Measurements from ENCODE around the gene MPP2.
A peak's percentile ranks its signal among the peaks of the same experiment; 100 is the strongest.

The MPP2 gene

GRCh38 chr17:43938838-43939182, 31.5 kb upstream of the MPP2 start:
- Histone ChIP-seq H3K4me3 (ENCODE audit: severe bottlenecking) (no peak overlapping the region), H3K9me3 (ENCODE audit: severe bottlenecking) (no peaks in the 10 kb centered on the region), H3K27ac (ENCODE audit: poor library complexity, severe bottlenecking) (no peak overlapping the region), H3K4me1 (ENCODE audit: insufficient read depth, poor library complexity, severe bottlenecking) (no peaks in the 10 kb centered on the region), H3K27me3 (ENCODE audit: insufficient read depth, poor library complexity, severe bottlenecking) (no peaks in the 10 kb centered on the region), H3K36me3 (ENCODE audit: low read depth) (no peaks in the 10 kb centered on the region)
- no peak for DNase-seq (ENCODE audit: low spot score)
- ATAC-seq (ENCODE audit: low read depth): no peak
- TF ChIP-seq CTCF (IDR thresholded peaks at IDR 0.05; ENCODE audit: poor library complexity, severe bottlenecking): no peak

GRCh38 chr17:43936434-43936833, 29.1 kb upstream of the MPP2 start:
- Histone ChIP-seq H3K36me3 (ENCODE audit: low read depth) (no peaks in the 10 kb centered on the region), H3K27me3 (ENCODE audit: insufficient read depth, poor library complexity, severe bottlenecking) (no peaks in the 10 kb centered on the region), H3K9me3 (ENCODE audit: severe bottlenecking) (no peaks in the 10 kb centered on the region), H3K4me1 (ENCODE audit: insufficient read depth, poor library complexity, severe bottlenecking) (no peaks in the 10 kb centered on the region), H3K4me3 (ENCODE audit: severe bottlenecking) (no peak overlapping the region), H3K27ac (ENCODE audit: poor library complexity, severe bottlenecking) (no peak overlapping the region)
- DNase-seq (ENCODE audit: low spot score) (no peak), ATAC-seq (ENCODE audit: low read depth) (0 out of 3 replicates have a peak, but pooled peaks have one; percentile 21)
- TF ChIP-seq CTCF (IDR thresholded peaks at IDR 0.05; ENCODE audit: poor library complexity, severe bottlenecking): no peak

- Histone ChIP-seq H3K27ac (ENCODE audit: poor library complexity, severe bottlenecking) (no peak overlapping the region), H3K9me3 (ENCODE audit: severe bottlenecking) (no peaks in the 10 kb centered on the region), H3K36me3 (ENCODE audit: low read depth) (no peaks in the 10 kb centered on the region), H3K4me1 (ENCODE audit: insufficient read depth, poor library complexity, severe bottlenecking) (no peaks in the 10 kb centered on the region), H3K27me3 (ENCODE audit: insufficient read depth, poor library complexity, severe bottlenecking) (no peaks in the 10 kb centered on the region), H3K4me3 (ENCODE audit: severe bottlenecking) (no peak overlapping the region)
- TF ChIP-seq CTCF (IDR thresholded peaks at IDR 0.05; ENCODE audit: poor library complexity, severe bottlenecking): no peak
- no peak for DNase-seq (ENCODE audit: low spot score)
- no peak for ATAC-seq (ENCODE audit: low read depth)
These were observed 28.6 kb upstream of the MPP2 start for GRCh38 chr17:43935926-43936261.

- H3K9me3 ChIP-seq (ENCODE audit: severe bottlenecking): no peaks in the 10 kb centered on the region
- H3K27me3 ChIP-seq (ENCODE audit: insufficient read depth, poor library complexity, severe bottlenecking): no peaks in the 10 kb centered on the region
- DNase-seq (ENCODE audit: low spot score) (no peak), ATAC-seq (ENCODE audit: low read depth) (no peak)
- H3K4me3 ChIP-seq (ENCODE audit: severe bottlenecking): no peak overlapping the region
- H3K27ac ChIP-seq (ENCODE audit: poor library complexity, severe bottlenecking): no peak overlapping the region
- TF ChIP-seq CTCF (IDR thresholded peaks at IDR 0.05; ENCODE audit: poor library complexity, severe bottlenecking): no peak
- H3K36me3 ChIP-seq (ENCODE audit: low read depth): no peaks in the 10 kb centered on the region
- H3K4me1 ChIP-seq (ENCODE audit: insufficient read depth, poor library complexity, severe bottlenecking): no peaks in the 10 kb centered on the region
These were observed 28.0 kb upstream of the MPP2 start for GRCh38 chr17:43935204-43935925.

GRCh38 chr17:43932923-43933322, 25.6 kb upstream of the MPP2 start:
- Histone ChIP-seq H3K4me1 (ENCODE audit: insufficient read depth, poor library complexity, severe bottlenecking) (no peaks in the 10 kb centered on the region), H3K9me3 (ENCODE audit: severe bottlenecking) (no peaks in the 10 kb centered on the region), H3K27ac (ENCODE audit: poor library complexity, severe bottlenecking) (no peak overlapping the region), H3K36me3 (ENCODE audit: low read depth) (no peaks in the 10 kb centered on the region), H3K4me3 (ENCODE audit: severe bottlenecking) (no peak overlapping the region), H3K27me3 (ENCODE audit: insufficient read depth, poor library complexity, severe bottlenecking) (peaks cover 10% of the 10 kb centered on the region)
- ATAC-seq (ENCODE audit: low read depth) (no peak), DNase-seq (ENCODE audit: low spot score) (no peak)
- TF ChIP-seq CTCF (IDR thresholded peaks at IDR 0.05; ENCODE audit: poor library complexity, severe bottlenecking): no peak

Data from RWPE2 (cell line).